HG03066 (cell line): ENCODE measurements around the gene TMEM214.
A peak's percentile ranks its signal among the peaks of the same experiment; 100 is the strongest.
"Not testable (repeated sequence)": the region's sequence is repeated elsewhere in the genome, so short reads cannot be mapped to it uniquely, and the experiment has no call there.

Experiments
- ATAC-seq: cut with Tn5 transposase; IDR thresholded peaks from one replicate; pipeline ENCODE4 v1.9.1; 2021; ENCODE audit warnings: low read depth; ENCODE audit not compliant: unreplicated experiment

TMEM214 gene

DNA sequence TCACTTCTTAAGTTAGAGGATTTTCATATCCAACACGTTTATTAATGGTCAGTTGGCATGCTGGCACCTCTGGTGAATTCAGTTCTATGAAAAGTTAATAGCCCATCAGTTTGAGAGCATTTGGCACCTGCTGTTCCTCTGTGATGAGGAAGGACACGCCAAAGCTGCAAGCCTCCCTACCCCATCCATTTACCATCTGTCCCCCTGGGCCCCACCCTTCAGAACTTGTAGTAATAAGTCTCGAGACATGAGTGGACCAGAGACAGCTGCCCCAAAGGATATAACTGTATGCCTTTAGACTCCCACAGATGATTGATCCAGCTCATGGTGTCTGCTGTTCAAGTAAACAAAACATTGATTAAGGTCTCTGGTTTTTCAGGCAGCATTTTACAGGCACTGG is 32.4 kb downstream of the TMEM214 start:
- ATAC-seq: no peak

DNA sequence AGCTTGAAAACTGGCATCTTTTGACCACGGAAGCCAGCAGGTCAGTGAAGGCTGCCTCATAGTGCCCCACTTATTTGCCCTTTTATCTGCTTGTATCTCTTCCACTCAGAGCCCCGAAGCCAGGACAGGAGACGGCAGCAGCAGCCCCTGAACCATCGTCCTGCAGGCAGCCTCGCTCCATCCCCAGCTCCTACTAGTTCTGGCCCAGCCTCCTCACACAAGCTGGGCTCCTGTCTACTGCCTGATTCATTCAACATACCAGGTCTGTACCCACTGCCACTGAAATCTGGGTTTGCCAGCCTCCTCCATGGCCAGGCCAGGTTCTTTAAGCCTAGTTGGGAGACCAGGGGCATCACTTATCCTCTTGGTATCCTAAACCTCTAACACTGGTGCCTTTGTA is 34.6 kb downstream of the TMEM214 start:
- ATAC-seq: no peak

DNA sequence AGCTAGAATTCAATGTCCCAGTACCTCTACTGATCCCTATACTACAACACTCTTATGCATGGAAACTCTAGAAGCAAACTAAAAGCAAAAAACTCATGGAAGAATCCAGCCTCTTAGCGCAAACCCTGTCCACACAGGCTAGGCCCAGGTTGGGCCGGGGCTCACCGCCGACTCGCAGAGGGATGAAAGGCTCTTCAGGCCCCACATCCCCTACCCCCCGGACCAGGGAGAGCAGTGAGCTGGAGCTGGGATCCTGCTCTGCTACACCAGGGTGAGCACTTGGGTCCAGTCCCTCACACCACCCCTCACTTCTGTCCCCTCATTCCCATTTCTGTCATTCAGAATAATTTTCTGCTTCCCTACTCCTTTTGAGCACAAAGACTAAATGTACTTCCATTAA is 36.7 kb downstream of the TMEM214 start:
- no peak for ATAC-seq

DNA sequence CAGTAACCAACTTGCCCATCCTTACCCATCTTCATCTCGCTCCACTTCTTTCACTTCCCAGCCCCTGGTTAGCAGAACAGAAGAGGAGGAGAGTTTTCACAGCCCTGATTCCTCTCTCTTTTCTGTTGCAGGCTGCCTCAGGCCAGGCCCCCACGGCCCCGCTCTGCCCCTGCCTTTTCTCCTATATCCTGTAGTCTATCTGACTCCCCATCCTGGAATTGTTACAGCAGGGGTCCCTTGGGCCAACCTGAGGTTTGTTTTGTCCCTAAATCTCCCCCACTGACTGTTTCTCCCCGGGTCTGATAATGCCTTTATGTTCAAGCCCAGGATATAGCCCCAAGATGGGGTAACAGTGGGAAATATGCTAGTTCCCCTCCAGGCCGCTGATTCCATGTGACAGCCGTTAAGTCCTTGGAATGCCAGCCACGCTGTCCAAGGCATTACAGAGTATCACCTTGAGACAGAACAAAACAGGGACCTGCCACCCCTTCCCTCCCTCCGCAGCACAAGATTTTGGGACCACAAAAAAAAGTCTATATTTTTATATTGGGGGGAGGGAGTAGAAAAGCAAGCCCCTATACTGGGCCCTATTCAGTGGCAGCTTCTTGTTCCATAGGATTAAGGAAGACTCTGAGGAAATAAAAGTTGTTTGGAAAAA is 37.3 kb downstream of the TMEM214 start:
- no peak for ATAC-seq

DNA sequence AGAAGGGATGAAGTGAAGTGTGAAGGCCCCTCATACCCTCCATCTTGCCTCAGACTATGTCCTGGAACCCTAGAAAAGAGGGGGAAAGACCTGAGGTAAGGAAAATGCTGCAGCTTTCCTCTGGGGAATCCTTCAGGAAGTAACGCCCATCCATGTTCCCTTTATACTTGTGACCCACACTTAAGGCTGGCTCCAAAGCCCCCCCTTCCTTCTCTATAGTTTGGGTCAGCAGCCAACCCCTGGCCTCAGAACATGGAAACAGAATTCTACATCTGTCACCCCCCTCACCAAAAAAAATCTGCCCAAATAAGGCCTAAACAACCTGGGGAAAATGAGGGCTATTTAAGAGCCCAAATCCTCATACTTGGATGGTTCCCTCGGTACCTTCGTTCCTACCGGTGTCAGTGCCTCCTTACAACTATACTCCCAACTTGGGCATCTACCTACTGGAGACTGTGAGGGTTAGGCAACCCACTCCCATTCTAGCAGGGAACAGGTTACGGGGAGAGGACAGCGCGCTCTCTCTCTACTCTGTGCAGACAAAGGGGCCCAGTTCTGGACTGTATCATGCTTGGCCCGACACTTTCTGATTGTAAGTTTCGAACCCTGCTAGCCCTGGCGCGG is 38.0 kb downstream of the TMEM214 start:
- ATAC-seq: no peak

DNA sequence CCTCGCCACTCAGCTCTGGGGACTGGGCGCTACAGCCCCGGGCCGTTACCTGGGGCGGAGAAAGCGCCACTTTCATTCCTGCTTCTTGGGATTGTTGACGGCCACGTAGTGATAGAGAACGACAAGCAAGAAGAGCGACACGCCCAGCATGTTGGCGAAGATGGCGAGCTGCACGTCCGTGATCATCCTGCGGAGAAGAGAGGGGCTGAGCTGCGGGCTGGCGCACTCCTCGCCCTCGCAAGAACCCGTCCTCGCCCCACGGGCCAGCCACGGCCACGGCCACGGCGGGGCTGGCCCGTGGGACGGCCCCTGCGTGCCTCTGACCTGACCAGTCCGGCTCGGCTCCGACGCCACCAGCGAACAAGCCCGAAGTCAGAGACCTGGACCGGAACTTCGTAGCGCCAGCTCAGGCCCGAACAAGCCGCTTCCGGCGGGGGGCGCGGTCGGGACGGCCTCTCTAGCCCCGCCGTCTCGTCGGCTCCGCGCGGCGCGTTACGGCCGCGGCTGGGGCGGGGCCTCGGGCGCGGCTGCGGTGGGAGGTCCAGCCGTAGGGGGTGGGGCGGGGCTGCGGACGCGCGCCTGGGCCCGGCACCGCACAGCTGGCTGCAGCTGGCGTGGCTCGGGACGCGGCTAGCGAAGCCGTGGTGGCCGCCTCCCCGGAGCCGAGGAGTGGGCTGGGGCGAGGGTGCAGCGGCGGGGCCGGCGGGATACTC is 38.7 kb downstream of the TMEM214 start, which contains the start of gene OST4:
TSS of gene OST4 (minus strand) at position 378 of the 713 bp plus-strand sequence.
- ATAC-seq: peak; percentile 75

DNA sequence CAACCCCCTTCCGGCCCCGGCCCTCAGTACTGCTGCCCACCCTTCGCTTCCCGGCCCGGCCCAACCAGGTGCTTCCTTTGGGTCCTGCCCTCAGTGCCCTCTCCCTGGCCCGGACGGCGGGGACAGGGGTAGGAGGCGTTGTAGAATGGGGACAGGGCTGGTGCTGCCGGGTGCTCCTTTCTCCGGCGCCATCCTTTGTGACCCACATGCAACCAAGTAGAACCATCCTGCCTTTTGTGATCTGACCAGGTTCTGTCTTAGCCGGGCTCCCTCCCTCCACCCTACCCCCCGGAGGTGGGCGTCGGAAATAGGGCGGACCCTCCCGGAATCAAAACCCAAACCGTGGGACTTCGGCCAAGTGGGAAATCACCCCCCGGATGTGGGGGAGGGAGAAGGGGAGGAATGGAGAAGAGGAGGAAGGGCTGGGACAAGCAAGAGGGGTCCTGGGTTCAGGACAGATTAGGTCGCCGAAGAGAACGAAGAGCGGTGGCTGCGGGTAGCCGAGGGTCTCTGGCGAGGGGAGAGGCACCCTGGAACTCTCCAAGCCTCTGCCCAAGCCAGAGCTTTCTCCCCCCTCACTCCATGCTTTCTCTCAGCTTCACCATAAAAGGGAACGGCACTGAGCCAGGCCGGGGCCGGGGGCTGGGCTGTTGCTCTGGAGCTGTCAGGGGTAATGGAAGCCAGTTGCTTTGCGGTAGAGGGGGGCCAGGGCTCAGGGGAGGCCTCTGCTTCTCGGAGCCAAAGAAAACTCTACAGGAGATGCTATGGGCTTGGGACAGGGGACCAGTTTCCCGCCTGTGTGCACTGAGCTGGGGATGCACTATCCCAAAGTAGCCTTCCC is 39.4 kb downstream of the TMEM214 start:
- peak; percentile 31 for ATAC-seq

DNA sequence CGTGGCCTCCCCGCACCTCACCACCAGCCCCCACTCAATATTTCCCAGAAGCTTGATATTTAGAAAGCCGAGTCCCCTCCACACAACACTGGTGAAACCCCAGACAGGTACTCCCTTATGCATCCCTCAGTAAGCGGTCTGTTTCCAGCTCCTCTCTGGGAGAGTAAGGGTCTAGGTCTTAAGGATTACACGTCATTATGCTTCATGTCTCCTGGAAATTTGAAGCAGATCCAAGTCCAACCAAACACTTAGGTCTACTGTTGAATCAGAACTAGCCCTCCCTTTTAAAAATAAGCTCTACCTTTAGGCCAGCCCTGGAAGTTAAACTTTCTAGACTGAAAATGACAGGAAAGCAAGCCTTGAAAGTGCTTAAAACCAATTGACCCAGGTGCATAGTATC is 40.2 kb downstream of the TMEM214 start:
- no peak for ATAC-seq

DNA sequence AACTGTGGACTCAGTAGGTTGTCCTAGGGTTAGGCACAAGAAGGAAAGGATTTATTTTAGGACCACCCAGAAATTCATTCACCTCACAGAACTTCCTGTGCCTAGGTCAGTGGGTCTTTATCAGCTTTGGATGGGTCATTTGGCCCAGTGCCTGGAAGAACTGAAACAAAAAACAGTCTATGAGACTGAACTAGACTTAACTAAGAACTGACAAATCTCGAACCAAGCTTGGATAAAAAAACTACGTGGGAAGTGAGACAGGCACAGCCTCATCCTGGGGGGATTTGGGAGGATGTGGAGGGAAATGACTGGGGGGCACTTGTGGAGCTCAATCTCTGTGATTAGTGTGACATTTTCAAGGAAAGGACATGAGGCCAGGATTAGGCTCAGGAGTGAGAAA is 41.0 kb downstream of the TMEM214 start:
- no peak for ATAC-seq

DNA sequence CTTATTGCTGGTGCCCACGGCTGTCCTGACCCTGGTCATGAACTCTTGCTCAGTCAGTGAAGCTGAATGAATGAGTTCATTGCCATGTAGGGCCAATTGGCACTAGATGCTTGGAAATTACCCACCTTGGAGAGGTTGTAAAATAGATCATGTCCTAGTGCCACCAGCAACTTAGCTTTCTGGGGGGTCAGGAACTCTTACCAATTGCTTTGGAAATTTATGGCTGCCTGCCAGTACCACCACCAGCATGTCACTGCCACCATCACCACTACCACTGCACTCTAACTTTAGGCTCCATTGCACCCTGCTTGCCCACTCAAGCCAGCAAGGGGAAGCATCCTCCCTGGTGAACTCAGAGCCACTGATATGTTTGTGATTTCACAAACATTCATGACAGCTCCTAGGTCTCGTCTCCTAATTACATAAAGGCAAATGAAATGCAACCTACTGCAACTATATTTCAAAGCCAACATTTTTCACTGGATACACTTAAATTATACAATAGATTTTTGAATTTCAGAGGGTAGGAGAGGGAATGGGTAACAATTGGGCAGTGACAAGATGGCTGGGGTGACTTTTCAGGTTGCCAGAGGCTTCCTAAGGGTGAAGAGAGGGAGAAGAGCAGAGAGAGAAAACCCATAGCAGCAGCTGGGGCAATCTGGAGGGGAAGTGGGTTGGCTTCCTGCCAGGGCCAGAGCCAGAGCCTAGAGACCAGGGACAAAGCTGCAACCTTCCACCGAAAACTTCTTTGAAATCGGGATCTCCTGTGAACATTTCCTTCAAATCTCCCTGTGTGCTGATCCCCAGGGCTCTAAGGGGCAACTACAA is 42.2 kb downstream of the TMEM214 start:
- ATAC-seq: no peak

DNA sequence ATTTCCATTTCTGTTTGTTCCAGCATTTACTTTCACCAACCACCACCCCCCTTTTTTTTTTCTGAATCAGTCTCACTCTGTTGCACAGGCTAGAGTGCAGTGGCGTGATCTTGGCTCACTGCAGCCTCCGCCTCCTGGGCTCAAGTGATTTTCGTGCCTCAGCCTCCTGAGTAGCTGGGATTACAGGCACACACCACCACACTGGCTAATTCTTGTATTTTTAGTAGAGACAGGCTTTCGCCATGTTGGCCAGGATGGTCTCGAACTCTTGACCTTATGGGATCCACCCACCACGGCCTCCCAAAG is 42.8 kb downstream of the TMEM214 start:
- ATAC-seq: not testable (repeated sequence)

DNA sequence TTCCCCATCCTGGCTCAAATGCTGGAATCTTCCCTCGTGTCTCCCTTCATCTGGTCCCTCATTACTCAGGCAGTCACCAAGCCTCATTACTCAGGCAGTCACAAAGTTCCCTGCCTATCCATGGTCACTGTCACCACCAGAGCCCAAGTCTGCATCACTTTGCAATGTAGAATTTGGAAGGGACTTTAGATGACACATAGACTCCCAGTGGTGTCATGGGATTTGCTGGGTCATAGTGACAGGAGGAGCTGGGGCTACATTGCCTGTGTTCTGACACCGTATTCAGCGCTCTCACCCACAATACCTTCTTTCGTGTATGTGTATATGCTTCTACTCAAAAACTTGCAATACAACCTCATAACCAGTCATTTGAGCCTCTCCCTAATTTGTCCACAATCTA is 43.6 kb downstream of the TMEM214 start:
- no peak for ATAC-seq

DNA sequence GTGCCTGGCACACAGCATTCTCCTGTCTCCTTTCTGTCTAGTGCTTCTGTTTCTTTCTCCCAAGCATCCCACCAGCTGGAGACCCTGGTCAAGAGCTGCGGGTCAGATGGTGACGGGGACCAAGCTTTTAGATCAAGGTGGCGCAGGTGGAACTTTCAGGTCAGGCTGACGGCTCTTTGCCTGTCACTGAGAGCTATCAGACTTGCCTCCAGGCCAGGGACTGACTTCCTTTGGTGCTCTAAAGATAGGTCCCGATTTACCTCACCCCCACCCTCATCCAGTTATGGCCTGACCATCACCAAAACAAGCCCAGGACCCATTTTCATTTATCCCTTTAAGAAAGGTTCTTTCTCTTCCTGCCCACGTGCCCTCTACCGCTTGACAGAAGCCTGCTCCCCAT is 44.5 kb downstream of the TMEM214 start:
- no peak for ATAC-seq

DNA sequence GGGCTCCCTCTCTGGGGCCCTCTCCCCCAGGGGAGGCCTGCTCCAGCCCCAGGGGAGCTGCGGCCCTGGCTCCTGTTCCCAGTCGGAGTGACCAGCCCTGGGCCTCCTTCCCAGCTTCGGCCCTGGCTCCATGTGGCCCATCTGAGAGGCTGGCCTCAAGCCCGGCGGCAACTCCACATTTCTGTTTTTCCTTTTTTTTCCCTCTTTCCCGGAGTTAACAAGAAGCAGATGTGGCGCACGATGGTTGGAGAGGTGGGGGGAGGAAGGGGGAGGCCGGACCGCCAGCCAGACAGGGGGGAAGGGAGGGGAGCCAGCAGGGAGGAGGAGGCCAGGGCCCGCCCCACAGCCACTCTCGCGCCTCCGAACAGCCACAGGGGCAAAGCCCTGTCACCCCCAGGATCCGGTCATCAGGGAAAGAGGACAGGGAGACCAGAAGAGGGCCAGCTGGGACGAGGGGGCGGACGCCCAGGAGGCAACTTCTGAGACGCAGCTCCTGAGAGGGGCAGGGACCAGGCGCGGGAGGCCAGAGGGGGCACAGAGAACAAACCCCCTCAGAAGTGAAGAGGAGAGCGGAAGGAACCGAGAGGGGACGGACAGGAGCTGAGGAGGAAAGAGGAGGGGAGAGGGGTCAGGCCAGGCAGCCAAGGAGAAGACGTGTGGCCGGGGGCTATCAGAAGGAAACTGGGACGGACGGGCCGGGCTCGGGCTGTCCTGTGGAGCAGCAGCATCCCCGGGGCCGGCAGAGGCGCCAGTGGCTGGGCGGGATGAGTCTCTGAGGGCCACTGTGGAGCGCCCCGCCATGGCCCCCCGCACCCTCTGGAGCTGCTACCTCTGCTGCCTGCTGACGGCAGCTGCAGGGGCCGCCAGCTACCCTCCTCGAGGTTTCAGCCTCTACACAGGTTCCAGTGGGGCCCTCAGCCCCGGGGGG is 45.8 kb downstream of the TMEM214 start, which contains the start of gene EMILIN1:
TSS of gene EMILIN1 (plus strand) at position 349 of the 928 bp plus-strand sequence. CDS start at position 800, 451 bp downstream.
- ATAC-seq: no peak

DNA sequence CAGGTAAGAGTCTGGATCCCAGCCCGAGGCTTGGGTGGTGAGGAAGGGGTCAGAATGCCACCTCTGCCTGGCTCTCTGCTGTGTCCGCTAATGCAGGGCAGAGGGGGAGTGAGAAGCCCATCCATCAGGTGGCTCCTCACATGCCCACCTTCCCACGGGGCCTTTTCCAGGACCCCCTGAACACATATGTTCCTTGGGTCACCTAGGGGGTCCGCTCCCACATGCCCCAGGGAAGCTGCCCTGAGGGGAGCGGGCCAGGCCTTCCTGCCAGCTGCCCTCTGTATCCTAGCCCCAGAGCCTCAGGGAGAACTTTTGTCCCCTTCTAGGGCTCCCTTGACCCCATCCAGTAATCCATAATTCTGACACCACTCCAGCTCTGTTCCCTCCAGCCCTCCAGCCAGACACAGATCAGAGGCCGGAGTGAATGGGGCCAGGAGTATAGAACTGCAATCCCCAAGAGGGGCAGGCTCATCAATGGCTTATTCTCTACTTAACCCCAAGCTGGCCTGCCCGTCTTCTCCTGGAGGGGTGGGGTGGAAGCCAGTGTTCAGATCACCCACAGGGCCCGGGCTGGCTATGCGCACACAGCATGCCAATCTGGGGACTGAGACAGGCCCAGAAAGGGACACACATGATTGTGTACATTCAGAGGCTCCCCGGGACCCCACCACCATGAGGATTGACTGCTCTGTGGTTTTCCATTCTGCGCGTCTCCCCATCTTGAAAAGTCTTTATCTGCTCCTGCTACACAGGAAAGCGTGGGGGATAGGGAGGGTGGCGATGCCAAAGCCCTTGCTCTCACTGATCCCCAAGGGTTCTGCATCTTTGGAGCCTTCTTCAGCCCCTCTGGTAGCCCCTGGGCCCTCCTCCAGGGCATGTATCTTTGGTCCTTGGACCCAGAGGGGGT is 46.7 kb downstream of the TMEM214 start:
- no peak for ATAC-seq

DNA sequence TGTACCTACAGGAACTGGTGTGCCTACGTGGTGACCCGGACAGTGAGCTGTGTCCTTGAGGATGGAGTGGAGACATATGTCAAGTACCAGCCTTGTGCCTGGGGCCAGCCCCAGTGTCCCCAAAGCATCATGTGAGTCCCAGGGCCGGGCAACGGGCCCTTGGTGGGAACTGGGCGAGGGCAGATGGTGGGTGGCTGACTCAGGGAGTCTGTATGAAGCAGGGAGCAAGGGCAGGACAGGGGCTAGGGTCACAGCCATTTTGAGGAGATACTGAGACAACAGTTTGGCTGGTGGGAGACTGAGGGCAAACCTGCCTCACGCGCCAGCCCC is 47.3 kb downstream of the TMEM214 start:
- ATAC-seq: no peak

DNA sequence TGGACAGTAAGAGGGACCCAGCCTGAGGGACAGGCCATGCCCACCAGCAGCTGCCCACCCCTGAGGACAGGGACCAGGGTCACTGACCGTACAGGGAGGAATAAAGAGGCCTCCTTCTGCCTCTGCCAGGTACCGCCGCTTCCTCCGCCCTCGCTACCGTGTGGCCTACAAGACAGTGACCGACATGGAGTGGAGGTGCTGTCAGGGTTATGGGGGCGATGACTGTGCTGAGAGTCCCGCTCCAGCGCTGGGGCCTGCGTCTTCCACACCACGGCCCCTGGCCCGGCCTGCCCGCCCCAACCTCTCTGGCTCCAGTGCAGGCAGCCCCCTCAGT is 47.8 kb downstream of the TMEM214 start:
- ATAC-seq: no peak

DNA sequence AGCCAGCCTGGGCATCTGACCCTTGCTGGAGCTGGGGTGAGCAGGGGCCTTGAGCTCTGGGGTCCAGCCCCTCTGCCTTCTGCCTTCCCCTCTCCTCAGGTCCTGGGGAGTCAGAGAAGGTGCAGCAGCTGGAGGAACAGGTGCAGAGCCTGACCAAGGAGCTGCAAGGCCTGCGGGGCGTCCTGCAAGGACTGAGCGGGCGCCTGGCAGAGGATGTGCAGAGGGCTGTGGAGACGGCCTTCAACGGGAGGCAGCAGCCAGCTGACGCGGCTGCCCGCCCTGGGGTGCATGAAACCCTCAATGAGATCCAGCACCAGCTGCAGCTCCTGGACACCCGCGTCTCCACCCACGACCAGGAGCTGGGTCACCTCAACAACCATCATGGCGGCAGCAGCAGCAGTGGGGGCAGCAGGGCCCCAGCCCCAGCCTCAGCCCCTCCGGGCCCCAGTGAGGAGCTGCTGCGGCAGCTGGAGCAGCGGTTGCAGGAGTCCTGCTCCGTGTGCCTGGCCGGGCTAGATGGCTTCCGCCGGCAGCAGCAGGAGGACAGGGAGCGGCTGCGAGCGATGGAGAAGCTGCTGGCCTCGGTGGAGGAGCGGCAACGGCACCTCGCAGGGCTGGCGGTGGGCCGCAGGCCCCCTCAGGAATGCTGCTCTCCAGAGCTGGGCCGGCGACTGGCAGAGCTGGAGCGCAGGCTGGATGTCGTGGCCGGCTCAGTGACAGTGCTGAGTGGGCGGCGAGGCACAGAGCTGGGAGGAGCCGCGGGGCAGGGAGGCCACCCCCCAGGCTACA is 49.4 kb downstream of the TMEM214 start:
- ATAC-seq: no peak
